OCI-LY7 (cell line): ENCODE measurements around the gene FAM120A. TPM values are rescaled to one million over a fixed set of nuclear protein-coding genes. Genes with fewer than 3 reads are reported as not detected.

Experiments
- BruUV-seq: library from RNA; stranded (reverse); fragments of 400-500 nt; replicated peaks from 2 replicates; lab custom pipeline; 2021; lab: Mats Ljungman, UMichigan
- CTCF ChIA-PET: fragments of 300-600 bp; sonication (Branson Sonifier 250); formaldehyde crosslinking; loops from one replicate; lab custom pipeline; 2022; ENCODE audit warnings: antibody characterized with exemption; ENCODE audit not compliant: unreplicated experiment; lab: Charles Lee
- POLR2A ChIA-PET: fragments of 300-600 bp; sonication (Branson Sonifier 250); formaldehyde crosslinking; loops from one replicate; lab custom pipeline; 2022; ENCODE audit warnings: antibody characterized with exemption; lab: Charles Lee
- DNase-seq: peaks from one replicate; pipeline ENCODE4 v3.0.0-alpha.2; 2015; ENCODE audit warnings: low spot score
- H2AFZ ChIP-seq: fragments of 200-600 bp; sonication (generic), shearing (Covaris generic); 2 replicates; pipeline ENCODE4 v1.6.1; 2014; ENCODE audit warnings: mild to moderate bottlenecking, antibody characterized with exemption, low read length, moderate library complexity
- H3K27ac ChIP-seq: fragments of 200-600 bp; sonication (generic); 2 replicates; pipeline ENCODE4 v1.5.1; 2014; ENCODE audit warnings: mixed run types, low read depth, mild to moderate bottlenecking, moderate library complexity, low read length, inconsistent platforms; ENCODE audit not compliant: poor library complexity, severe bottlenecking
- H3K36me3 ChIP-seq: fragments of 200-600 bp; sonication (generic); 2 replicates; pipeline ENCODE4 v1.6.1; 2014; ENCODE audit warnings: mild to moderate bottlenecking, antibody characterized with exemption, low read length, moderate library complexity, mixed read lengths; ENCODE audit not compliant: insufficient read depth
- H3K4me1 ChIP-seq: fragments of 200-600 bp; sonication (generic); 2 replicates; pipeline ENCODE4 v1.5.1; 2014; ENCODE audit warnings: mild to moderate bottlenecking, low read length; ENCODE audit not compliant: insufficient read depth, poor library complexity, severe bottlenecking
- H3K4me2 ChIP-seq: fragments of 200-600 bp; sonication (generic); 2 replicates; pipeline ENCODE4 v1.6.1; 2014; ENCODE audit warnings: mild to moderate bottlenecking, low read length
- H3K4me3 ChIP-seq: fragments of 200-600 bp; sonication (generic); 2 replicates; pipeline ENCODE4 v1.5.1; 2014; ENCODE audit warnings: mild to moderate bottlenecking, low read depth, low read length; ENCODE audit not compliant: poor library complexity, severe bottlenecking
- H3K79me2 ChIP-seq: fragments of 200-600 bp; sonication (generic); 2 replicates; pipeline ENCODE4 v1.6.1; 2016; ENCODE audit warnings: low read depth, mild to moderate bottlenecking, low read length, moderate library complexity, mixed read lengths; ENCODE audit not compliant: insufficient read depth
- H3K9me2 ChIP-seq: fragments of 200-600 bp; sonication (generic); 2 replicates; pipeline ENCODE4 v1.6.1; 2016; ENCODE audit warnings: mild to moderate bottlenecking, low read length, mixed read lengths; ENCODE audit not compliant: insufficient read depth
- H3K9me3 ChIP-seq: fragments of 200-600 bp; sonication (generic); 2 replicates; pipeline ENCODE4 v1.6.1; 2014; ENCODE audit warnings: mild to moderate bottlenecking, mixed run types, low read length, mixed read lengths
- H4K20me1 ChIP-seq: fragments of 200-600 bp; sonication (generic); 2 replicates; pipeline ENCODE4 v1.6.1; 2014; ENCODE audit warnings: mild to moderate bottlenecking, antibody characterized with exemption, low read length, moderate library complexity, mixed read lengths; ENCODE audit not compliant: insufficient read depth
- EZH2phosphoT487 ChIP-seq: fragments of 200-600 bp; sonication (generic); IDR thresholded peaks from 2 replicates; pipeline ENCODE4 v1.6.1; 2018; ENCODE audit warnings: low read depth, borderline replicate concordance, mild to moderate bottlenecking, mixed run types, antibody characterized with exemption, low read length, moderate library complexity, mixed read lengths
- intact Hi-C: fragments of 100-400 bp; cut with micrococcal nuclease; formaldehyde crosslinking; loops from one replicate; pipeline ENCODE4 v1.10.0; 2022; ENCODE audit not compliant: unreplicated experiment
- total RNA-seq, 2 experiments: library from RNA; depleted of rRNA in 1 of 2; stranded (reverse); fragments of >200 nt in 1 of 2; shearing (Covaris generic) in 1 of 2; gene quantifications; 2 replicates each; pipeline ENCODE4 v1.2.3, GENCODE V29; 2014 to 2022
- TF ChIP-seq, protein P1 (sequence below): fragments of 200-600 bp; sonication (generic); conservative IDR thresholded peaks from 2 replicates; pipeline ENCODE4 v1.5.1; 2014; ENCODE audit warnings: mild to moderate bottlenecking, antibody characterized with exemption, low read length, moderate library complexity, mixed read lengths

Gene FAM120A
- total RNA-seq, 2 experiments from 2014 or later, result 81.9 to 104 TPM

DNA sequence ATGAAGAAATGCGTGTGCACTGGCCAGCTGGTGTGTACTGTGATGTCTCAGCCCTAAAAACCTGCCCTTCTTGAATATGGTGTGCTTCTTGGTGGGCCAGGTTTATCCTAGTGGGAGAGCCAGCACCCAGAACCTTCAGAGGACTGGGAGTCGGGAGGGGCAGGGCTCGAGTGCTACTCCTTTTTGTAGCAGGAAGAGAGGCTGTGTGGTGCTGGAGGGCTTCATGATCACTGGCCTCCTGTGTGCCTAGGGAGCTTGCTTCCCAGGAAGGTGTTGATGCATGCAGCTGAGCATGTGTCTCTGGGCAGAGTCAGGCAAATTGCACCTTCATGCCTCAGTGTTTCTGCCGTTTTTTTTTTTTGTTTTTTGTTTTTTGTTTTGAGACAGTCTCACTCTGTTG lies 144.9 kb downstream of the FAM120A start:
- Histone ChIP-seq H3K4me1 (peaks cover 9% of the 10 kb centered on the region), H3K9me2 (no peaks in the 10 kb centered on the region), H3K9me3 (no peaks in the 10 kb centered on the region), H3K36me3 (no peaks in the 10 kb centered on the region), H3K79me2 (no peaks in the 10 kb centered on the region), H4K20me1 (no peaks in the 10 kb centered on the region), H3K27ac (no peak overlapping the region), H3K4me3 (no peak overlapping the region), H3K4me2 (no peak overlapping the region), H2AFZ (no peak overlapping the region)
- no peak for TF ChIP-seq EZH2phosphoT487
- TF ChIP-seq, protein P1, sequence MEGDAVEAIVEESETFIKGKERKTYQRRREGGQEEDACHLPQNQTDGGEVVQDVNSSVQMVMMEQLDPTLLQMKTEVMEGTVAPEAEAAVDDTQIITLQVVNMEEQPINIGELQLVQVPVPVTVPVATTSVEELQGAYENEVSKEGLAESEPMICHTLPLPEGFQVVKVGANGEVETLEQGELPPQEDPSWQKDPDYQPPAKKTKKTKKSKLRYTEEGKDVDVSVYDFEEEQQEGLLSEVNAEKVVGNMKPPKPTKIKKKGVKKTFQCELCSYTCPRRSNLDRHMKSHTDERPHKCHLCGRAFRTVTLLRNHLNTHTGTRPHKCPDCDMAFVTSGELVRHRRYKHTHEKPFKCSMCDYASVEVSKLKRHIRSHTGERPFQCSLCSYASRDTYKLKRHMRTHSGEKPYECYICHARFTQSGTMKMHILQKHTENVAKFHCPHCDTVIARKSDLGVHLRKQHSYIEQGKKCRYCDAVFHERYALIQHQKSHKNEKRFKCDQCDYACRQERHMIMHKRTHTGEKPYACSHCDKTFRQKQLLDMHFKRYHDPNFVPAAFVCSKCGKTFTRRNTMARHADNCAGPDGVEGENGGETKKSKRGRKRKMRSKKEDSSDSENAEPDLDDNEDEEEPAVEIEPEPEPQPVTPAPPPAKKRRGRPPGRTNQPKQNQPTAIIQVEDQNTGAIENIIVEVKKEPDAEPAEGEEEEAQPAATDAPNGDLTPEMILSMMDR, result no peak
- DNase-seq, result no peak
- ChIA-PET POLR2A (interaction anchor here (0.6 kb wide), 1 partner anchor 1611 kb away, joined by 3 read pairs; no protein-coding TSS in a partner anchor), CTCF (no interaction called here)
- intact Hi-C loops, result no loop called here
- BruUV-seq, result no TSS peak

DNA sequence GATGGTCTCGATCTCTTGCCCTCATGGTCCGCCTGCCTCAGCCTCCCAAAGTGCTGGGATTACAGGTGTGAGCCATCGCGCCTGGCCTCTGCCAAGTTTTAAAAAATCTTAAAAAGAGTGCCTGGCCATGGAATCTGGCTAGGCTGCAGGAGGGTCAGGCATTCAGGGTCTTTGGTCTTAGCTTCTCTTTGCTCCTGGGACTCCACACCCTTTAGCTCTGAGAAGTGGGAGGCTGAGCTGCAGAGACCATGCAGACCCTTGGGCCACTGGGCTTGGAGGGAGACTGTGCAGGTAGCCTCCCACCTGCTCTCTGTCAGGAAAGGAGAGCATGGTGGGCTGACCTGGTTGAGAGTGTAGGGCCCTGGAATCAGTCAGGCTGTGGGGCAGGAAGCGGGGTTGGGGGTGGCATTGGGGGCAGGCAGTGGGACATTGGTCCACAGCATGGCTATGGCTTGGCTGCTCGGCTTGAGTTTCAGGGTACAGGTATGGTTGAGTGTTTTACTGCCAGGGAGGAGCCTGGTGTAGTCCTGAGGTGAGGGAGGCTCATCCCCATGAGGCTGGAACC lies 145.7 kb downstream of the FAM120A start:
- H3K4me2 ChIP-seq, result no peak overlapping the region
- H2AFZ ChIP-seq, result no peak overlapping the region
- POLR2A ChIA-PET, result no interaction called here
- no peaks in the 10 kb centered on the region for H3K9me2 ChIP-seq
- H3K27ac ChIP-seq, result no peak overlapping the region
- BruUV-seq, result no TSS peak
- no peaks in the 10 kb centered on the region for H4K20me1 ChIP-seq
- no peaks in the 10 kb centered on the region for H3K36me3 ChIP-seq
- H3K4me1 ChIP-seq, result peaks cover 9% of the 10 kb centered on the region
- intact Hi-C loops, result no loop called here
- no peaks in the 10 kb centered on the region for H3K9me3 ChIP-seq
- no peak for DNase-seq
- CTCF ChIA-PET, result no interaction called here
- no peaks in the 10 kb centered on the region for H3K79me2 ChIP-seq
- TF ChIP-seq, protein P1, result no peak
- no peak for TF ChIP-seq EZH2phosphoT487
- no peak overlapping the region for H3K4me3 ChIP-seq

GRCh38 chr9:93597871-93598646 lies 146.6 kb downstream of the FAM120A start:
- H3K27ac ChIP-seq, result no peak overlapping the region
- CTCF ChIA-PET, result no interaction called here
- TF ChIP-seq EZH2phosphoT487, result no peak
- TF ChIP-seq, protein P1, result no peak
- H3K4me1 ChIP-seq, result peaks cover 9% of the 10 kb centered on the region
- H3K36me3 ChIP-seq, result no peaks in the 10 kb centered on the region
- intact Hi-C loops, result no loop called here
- H3K9me2 ChIP-seq, result no peaks in the 10 kb centered on the region
- H3K4me3 ChIP-seq, result no peak overlapping the region
- no peaks in the 10 kb centered on the region for H3K79me2 ChIP-seq
- H3K4me2 ChIP-seq, result no peak overlapping the region
- BruUV-seq, result no TSS peak
- no peaks in the 10 kb centered on the region for H3K9me3 ChIP-seq
- DNase-seq, result no peak
- POLR2A ChIA-PET, result no interaction called here
- H2AFZ ChIP-seq, result no peak overlapping the region
- H4K20me1 ChIP-seq, result no peaks in the 10 kb centered on the region
